ENCODE data around the gene PLVAP.

DNA sequence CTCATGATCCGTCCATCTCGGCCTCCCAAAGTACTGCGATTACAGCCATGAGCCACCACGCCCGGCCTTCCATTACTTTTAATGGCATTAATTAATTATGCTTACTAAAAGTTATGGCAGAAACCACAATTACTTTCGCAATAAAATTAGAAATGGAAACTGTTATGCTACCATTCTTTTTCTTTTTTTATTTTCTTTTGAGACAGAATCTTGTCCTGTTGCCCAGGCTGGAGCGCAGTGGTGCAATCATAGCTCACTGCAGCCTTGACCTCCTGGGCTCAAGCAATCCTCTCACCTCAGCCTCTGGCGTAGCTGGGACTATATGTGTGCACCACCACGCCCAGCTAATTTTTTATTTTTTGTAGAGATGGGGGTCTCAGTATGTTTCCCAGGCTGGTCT lies 32.8 kb upstream of the PLVAP start:
- TF ChIP-seq, protein P1, sequence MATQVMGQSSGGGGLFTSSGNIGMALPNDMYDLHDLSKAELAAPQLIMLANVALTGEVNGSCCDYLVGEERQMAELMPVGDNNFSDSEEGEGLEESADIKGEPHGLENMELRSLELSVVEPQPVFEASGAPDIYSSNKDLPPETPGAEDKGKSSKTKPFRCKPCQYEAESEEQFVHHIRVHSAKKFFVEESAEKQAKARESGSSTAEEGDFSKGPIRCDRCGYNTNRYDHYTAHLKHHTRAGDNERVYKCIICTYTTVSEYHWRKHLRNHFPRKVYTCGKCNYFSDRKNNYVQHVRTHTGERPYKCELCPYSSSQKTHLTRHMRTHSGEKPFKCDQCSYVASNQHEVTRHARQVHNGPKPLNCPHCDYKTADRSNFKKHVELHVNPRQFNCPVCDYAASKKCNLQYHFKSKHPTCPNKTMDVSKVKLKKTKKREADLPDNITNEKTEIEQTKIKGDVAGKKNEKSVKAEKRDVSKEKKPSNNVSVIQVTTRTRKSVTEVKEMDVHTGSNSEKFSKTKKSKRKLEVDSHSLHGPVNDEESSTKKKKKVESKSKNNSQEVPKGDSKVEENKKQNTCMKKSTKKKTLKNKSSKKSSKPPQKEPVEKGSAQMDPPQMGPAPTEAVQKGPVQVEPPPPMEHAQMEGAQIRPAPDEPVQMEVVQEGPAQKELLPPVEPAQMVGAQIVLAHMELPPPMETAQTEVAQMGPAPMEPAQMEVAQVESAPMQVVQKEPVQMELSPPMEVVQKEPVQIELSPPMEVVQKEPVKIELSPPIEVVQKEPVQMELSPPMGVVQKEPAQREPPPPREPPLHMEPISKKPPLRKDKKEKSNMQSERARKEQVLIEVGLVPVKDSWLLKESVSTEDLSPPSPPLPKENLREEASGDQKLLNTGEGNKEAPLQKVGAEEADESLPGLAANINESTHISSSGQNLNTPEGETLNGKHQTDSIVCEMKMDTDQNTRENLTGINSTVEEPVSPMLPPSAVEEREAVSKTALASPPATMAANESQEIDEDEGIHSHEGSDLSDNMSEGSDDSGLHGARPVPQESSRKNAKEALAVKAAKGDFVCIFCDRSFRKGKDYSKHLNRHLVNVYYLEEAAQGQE (IDR thresholded peaks at IDR 0.05; ENCODE audit: insufficient read depth in 1 of 2, low read depth in 2 of 2, low read length in 2 of 2): no peak
- TF ChIP-seq POLR2AphosphoS5 (IDR thresholded peaks at IDR 0.05; ENCODE audit: low read depth, low read length) (no peak), TAF1 (IDR thresholded peaks at IDR 0.05; ENCODE audit: borderline replicate concordance, insufficient read depth, low read length) (no peak), FOXP2 (optimal IDR thresholded peaks at IDR 0.05; ENCODE audit: borderline replicate concordance, extremely low read depth, extremely low read length, insufficient read depth) (no peak)
